Fibroblast of the aortic adventitia (primary cell): ENCODE data around the gene SCAMP2. TPM values are rescaled to one million over a fixed set of nuclear protein-coding genes. Genes with fewer than 3 reads are reported as not detected.

Experiments
- DNase-seq: peaks from one replicate; pipeline ENCODE4 v3.0.0-alpha.2; 2010; ENCODE audit warnings: low read depth
- H3K4me3 ChIP-seq: 2 replicates; pipeline ENCODE4 v1.5.1; 2011; ENCODE audit warnings: low read depth, mild to moderate bottlenecking, control low read depth, low read length, moderate library complexity
- CTCF ChIP-seq: IDR thresholded peaks from 2 replicates; pipeline ENCODE4 v1.5.1; 2011; ENCODE audit warnings: mild to moderate bottlenecking, low read length, control low read depth, inconsistent platforms; ENCODE audit not compliant: insufficient read depth
- total RNA-seq: library from RNA; depleted of rRNA; stranded (reverse); fragments of >200 nt; gene quantifications from 2 replicates; pipeline ENCODE4 v1.2.3, GENCODE V29; 2012; ENCODE audit warnings: low replicate concordance

Gene SCAMP2
- total RNA-seq, 1 donor = 29.6 TPM

GRCh38 chr15:74839526-74840395 is 33.4 kb downstream of the SCAMP2 start:
- no peak overlapping the region for H3K4me3 ChIP-seq
- no peak for TF ChIP-seq CTCF
- DNase-seq = no peak

GRCh38 chr15:74838746-74839525 is 34.2 kb downstream of the SCAMP2 start:
- TF ChIP-seq CTCF = no peak
- H3K4me3 ChIP-seq = no peak overlapping the region
- DNase-seq = no peak

GRCh38 chr15:74838137-74838516 is 35.0 kb downstream of the SCAMP2 start:
- no peak for TF ChIP-seq CTCF
- no peak for DNase-seq
- H3K4me3 ChIP-seq = no peak overlapping the region

GRCh38 chr15:74837482-74838136 is 35.6 kb downstream of the SCAMP2 start:
- no peak for TF ChIP-seq CTCF
- no peak for DNase-seq
- H3K4me3 ChIP-seq = no peak overlapping the region

GRCh38 chr15:74836846-74837245 is 36.3 kb downstream of the SCAMP2 start:
- DNase-seq = no peak
- no peak overlapping the region for H3K4me3 ChIP-seq
- TF ChIP-seq CTCF = no peak

- TF ChIP-seq CTCF = peak; percentile 86
- no peak overlapping the region for H3K4me3 ChIP-seq
- DNase-seq = peak; percentile 52
Measured at GRCh38 chr15:74835312-74835823, 37.8 kb downstream of the SCAMP2 start.
